A673 (cell line): Measurements from ENCODE around the gene ATP1A1. TPM values are rescaled to one million over a fixed set of nuclear protein-coding genes. Genes with fewer than 3 reads are reported as not detected.
A peak's percentile ranks its signal among the peaks of the same experiment; 100 is the strongest.

Experiments
- BruUV-seq: library from RNA; stranded (reverse); fragments of 400-500 nt; replicated peaks from 2 replicates; lab custom pipeline; 2021; lab: Mats Ljungman, UMichigan
- CTCF ChIA-PET: fragments of 300-600 bp; sonication (Branson Sonifier 250); formaldehyde crosslinking; loops from one replicate; lab custom pipeline; 2022; ENCODE audit warnings: antibody characterized with exemption; lab: Charles Lee
- POLR2A ChIA-PET: fragments of 300-600 bp; sonication (Branson Sonifier 250); formaldehyde crosslinking; loops from one replicate; lab custom pipeline; 2022; ENCODE audit warnings: antibody characterized with exemption; ENCODE audit not compliant: low non-redundant PET; lab: Charles Lee
- DNase-seq: peaks from one replicate; pipeline ENCODE4 v3.0.0-alpha.2; 2015; ENCODE audit warnings: low spot score
- H3K27ac ChIP-seq: fragments of 200-600 bp; sonication (generic); 2 replicates; pipeline ENCODE4 v1.5.1; 2016; ENCODE audit warnings: mixed run types, low read depth, mild to moderate bottlenecking, mixed read lengths, antibody characterized with exemption, low read length; ENCODE audit not compliant: poor library complexity, severe bottlenecking
- H3K27me3 ChIP-seq: fragments of 200-600 bp; sonication (generic); replicated peaks from 2 replicates; pipeline ENCODE4 v1.6.1; 2017; ENCODE audit warnings: mixed run types, low read depth, mild to moderate bottlenecking, mixed read lengths, antibody characterized with exemption, low read length; ENCODE audit not compliant: insufficient read depth, poor library complexity
- H3K36me3 ChIP-seq: fragments of 200-600 bp; sonication (generic); 2 replicates; pipeline ENCODE4 v1.6.1; 2016; ENCODE audit warnings: mixed run types, mild to moderate bottlenecking, mixed read lengths, antibody characterized with exemption, low read length; ENCODE audit not compliant: insufficient read depth, poor library complexity, severe bottlenecking
- H3K4me1 ChIP-seq: fragments of 200-600 bp; sonication (generic); 2 replicates; pipeline ENCODE4 v1.6.1; 2017; ENCODE audit warnings: mixed run types, mild to moderate bottlenecking, mixed read lengths, antibody characterized with exemption, low read length; ENCODE audit not compliant: insufficient read depth, poor library complexity, severe bottlenecking
- H3K4me3 ChIP-seq: fragments of 200-600 bp; sonication (generic); 2 replicates; pipeline ENCODE4 v1.5.1; 2016; ENCODE audit warnings: low read depth, mixed run types, mild to moderate bottlenecking, mixed read lengths, low read length; ENCODE audit not compliant: poor library complexity, severe bottlenecking
- H3K9me3 ChIP-seq: fragments of 200-600 bp; sonication (generic); 2 replicates; pipeline ENCODE4 v1.6.1; 2016; ENCODE audit warnings: mixed run types, low read depth, mild to moderate bottlenecking, mixed read lengths, antibody characterized with exemption, low read length; ENCODE audit not compliant: poor library complexity, severe bottlenecking
- CTCF ChIP-seq: fragments of 300-800, 200-600 bp; sonication (generic); conservative IDR thresholded peaks from 2 replicates; pipeline ENCODE4 v1.5.1; 2017; ENCODE audit warnings: low read depth, mild to moderate bottlenecking, antibody characterized with exemption, low read length, moderate library complexity, mixed read lengths
- EZH2 ChIP-seq: fragments of 200-600 bp; sonication (generic); IDR thresholded peaks from 2 replicates; pipeline ENCODE4 v1.6.1; 2017; ENCODE audit warnings: borderline replicate concordance, low read depth, mild to moderate bottlenecking, mixed read lengths, antibody characterized with exemption, low read length; ENCODE audit not compliant: poor library complexity, severe bottlenecking
- intact Hi-C: fragments of 100-400 bp; cut with micrococcal nuclease; formaldehyde crosslinking; loops from one replicate; pipeline ENCODE4 v1.10.0; 2022; ENCODE audit not compliant: unreplicated experiment
- total RNA-seq: library from RNA; stranded (reverse); gene quantifications from 2 replicates; pipeline ENCODE4 v1.2.3, GENCODE V29; 2021

ATP1A1 gene
- total RNA-seq, 1 experiment from 2014 or later = 1,420 TPM

DNA sequence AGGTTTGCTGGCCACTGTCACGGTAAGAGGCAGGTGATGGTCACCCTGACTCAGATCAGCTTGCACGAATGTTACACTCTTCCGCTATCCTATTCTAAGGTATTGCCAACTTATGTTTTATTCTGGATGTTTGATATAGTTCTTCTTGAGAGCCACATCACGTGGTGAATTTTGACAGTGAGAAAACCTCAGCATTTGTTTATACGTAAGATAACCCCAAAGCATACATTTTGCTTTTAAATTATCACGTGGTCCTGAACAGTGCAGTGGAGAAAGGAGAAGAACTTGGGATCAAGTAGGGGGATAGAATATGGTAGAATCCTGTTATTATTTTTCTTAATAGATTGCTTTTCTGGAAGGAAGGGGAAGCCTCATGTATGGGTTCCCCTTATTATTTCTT is 16.6 kb downstream of the ATP1A1 start:
- POLR2A ChIA-PET = no interaction called here
- no peak overlapping the region for H3K4me3 ChIP-seq
- intact Hi-C loops = no loop called here

DNA sequence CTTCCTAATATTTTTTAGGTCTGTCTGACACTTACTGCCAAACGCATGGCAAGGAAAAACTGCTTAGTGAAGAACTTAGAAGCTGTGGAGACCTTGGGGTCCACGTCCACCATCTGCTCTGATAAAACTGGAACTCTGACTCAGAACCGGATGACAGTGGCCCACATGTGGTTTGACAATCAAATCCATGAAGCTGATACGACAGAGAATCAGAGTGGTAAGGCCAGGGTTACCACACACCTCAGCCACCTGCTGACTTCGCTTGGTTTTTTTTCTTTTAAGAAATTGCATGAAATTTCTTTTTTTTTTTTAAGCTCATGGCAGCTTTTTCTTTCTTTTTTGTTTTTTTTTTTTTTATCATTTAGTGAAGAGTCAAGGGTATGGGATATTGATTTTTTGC is 17.2 kb downstream of the ATP1A1 start:
- H3K4me1 ChIP-seq = peaks cover 60% of the 10 kb centered on the region
- H3K36me3 ChIP-seq = peaks cover 99% of the 10 kb centered on the region
- H3K9me3 ChIP-seq = no peaks in the 10 kb centered on the region
- BruUV-seq = no TSS peak
- no peak overlapping the region for H3K4me3 ChIP-seq
- intact Hi-C loops = no loop called here
- no peak for TF ChIP-seq EZH2
- no peak for TF ChIP-seq CTCF
- H3K27ac ChIP-seq = peak overlapping the region; percentile 55
- DNase-seq = no peak
- H3K27me3 ChIP-seq = no peaks in the 10 kb centered on the region
- ChIA-PET POLR2A (interaction anchor here (0.6 kb wide), 2 partner anchors 14 to 20 kb away, joined by 3 to 5 read pairs; no protein-coding TSS in a partner anchor), CTCF (no interaction called here)

More for the DNA sequence above, 16.6 kb downstream of the ATP1A1 start:
- DNase-seq = no peak
- no peaks in the 10 kb centered on the region for H3K9me3 ChIP-seq
- H3K27me3 ChIP-seq = no peaks in the 10 kb centered on the region
- peak overlapping the region; percentile 55 for H3K27ac ChIP-seq
- CTCF ChIA-PET = no interaction called here
- no TSS peak for BruUV-seq
- TF ChIP-seq CTCF (no peak), EZH2 (no peak)
- H3K36me3 ChIP-seq = peaks cover 99% of the 10 kb centered on the region
- peaks cover 65% of the 10 kb centered on the region for H3K4me1 ChIP-seq

DNA sequence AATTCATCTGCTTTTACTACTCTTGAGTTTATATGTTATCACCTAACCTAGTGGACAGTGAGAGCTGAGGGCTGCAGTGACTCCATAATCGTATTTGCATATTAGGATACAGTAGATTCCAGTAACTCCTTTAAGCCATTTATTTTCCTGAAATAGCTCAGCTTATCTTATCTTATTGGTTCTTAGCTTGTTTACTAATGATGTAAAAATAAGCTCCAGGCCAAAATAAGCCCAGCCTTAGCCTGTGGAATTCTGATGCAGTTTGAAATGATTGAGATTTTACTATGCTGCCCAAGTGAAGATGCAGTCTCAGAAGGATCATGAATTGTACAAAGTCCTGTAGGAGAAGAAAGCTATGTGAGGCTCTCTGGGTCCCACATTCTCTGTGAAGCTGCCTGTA is 18.1 kb downstream of the ATP1A1 start:
- H3K4me1 ChIP-seq = peaks cover 52% of the 10 kb centered on the region
- H3K4me3 ChIP-seq = no peak overlapping the region
- no peaks in the 10 kb centered on the region for H3K27me3 ChIP-seq
- intact Hi-C loops = no loop called here
- no peak for TF ChIP-seq EZH2
- no peak for TF ChIP-seq CTCF
- H3K36me3 ChIP-seq = peaks cover 100% of the 10 kb centered on the region
- peak overlapping the region; percentile 55 for H3K27ac ChIP-seq
- DNase-seq = no peak
- no TSS peak for BruUV-seq
- CTCF ChIA-PET = interaction anchor here (1.0 kb wide), 1 partner anchor 94 kb away, joined by 4 read pairs; no protein-coding TSS in a partner anchor
- no peaks in the 10 kb centered on the region for H3K9me3 ChIP-seq
- POLR2A ChIA-PET = no interaction called here
